GM23338 (cell line): Measurements from ENCODE around the gene HES4.

Experiments used
- CREB1 ChIP-seq: fragments of 250-450 bp; sonication (Bioruptor Pico); IDR thresholded peaks from 2 replicates; pipeline ENCODE4 v1.5.0; 2020; ENCODE audit warnings: low read depth, mild to moderate bottlenecking, moderate library complexity
- CTCF ChIP-seq, 2 experiments: fragments of 200-600 bp in 1 of 2; sonication (generic) in 1 of 2; conservative IDR thresholded peaks; 2 replicates each; pipeline versions ENCODE4 v1.5.1 to v1.6.1; 2016 to 2017; ENCODE audit warnings: antibody characterized with exemption in 2 of 2, low read depth in 2 of 2, mild to moderate bottlenecking in 2 of 2, moderate library complexity in 1 of 2
- ETS1 ChIP-seq: IDR thresholded peaks from 2 replicates; pipeline ENCODE4 v1.6.1; 2016; ENCODE audit warnings: antibody characterized with exemption
- EZH2 ChIP-seq: fragments of 200-600 bp; sonication (generic); IDR thresholded peaks from one replicate; pipeline ENCODE4 v1.8.0; 2017; ENCODE audit warnings: antibody characterized with exemption, mild to moderate bottlenecking, low read depth; ENCODE audit not compliant: unreplicated experiment
- EZH2phosphoT487 ChIP-seq: fragments of 200-600 bp; sonication (generic); IDR thresholded peaks from one replicate; pipeline ENCODE4 v1.8.1; 2018; ENCODE audit warnings: antibody characterized with exemption; ENCODE audit not compliant: unreplicated experiment
- NANOG ChIP-seq: IDR thresholded peaks from 2 replicates; pipeline ENCODE4 v1.6.1; 2016; ENCODE audit warnings: antibody characterized with exemption, borderline replicate concordance
- POLR2AphosphoS5 ChIP-seq: IDR thresholded peaks from 2 replicates; pipeline ENCODE4 v1.6.1; 2016; ENCODE audit warnings: antibody characterized with exemption, low read depth
- REST ChIP-seq: IDR thresholded peaks from one replicate; pipeline ENCODE4 v1.6.1; 2018; ENCODE audit warnings: antibody characterized with exemption; ENCODE audit not compliant: unreplicated experiment
- STAT1 ChIP-seq: IDR thresholded peaks from one replicate; pipeline ENCODE4 v1.6.1; 2016; ENCODE audit warnings: antibody characterized with exemption; ENCODE audit not compliant: unreplicated experiment
- ZNF462 ChIP-seq: fragments of 250-450 bp; sonication (Bioruptor Pico); IDR thresholded peaks from 2 replicates; pipeline ENCODE4 v1.5.0; 2020; ENCODE audit warnings: mild to moderate bottlenecking, moderate library complexity

GRCh38 chr1:955474-955873, 44.4 kb downstream of the HES4 start:
- no peak for TF ChIP-seq POLR2AphosphoS5
- no peak for TF ChIP-seq EZH2phosphoT487
- TF ChIP-seq CTCF (conservative IDR thresholded peaks at IDR 0.05; ENCODE audit: low read depth in 2 of 2), result no peak
- TF ChIP-seq REST, result no peak
- no peak for TF ChIP-seq ETS1
- no peak for TF ChIP-seq EZH2
- TF ChIP-seq ZNF462 (CRISPR knock-in tag), result no peak
- TF ChIP-seq STAT1, result no peak
- no peak for TF ChIP-seq NANOG
- TF ChIP-seq CREB1 (CRISPR knock-in tag), result no peak
